Measurements from ENCODE around the gene EEIG2. TPM values are rescaled to one million over a fixed set of nuclear protein-coding genes. Genes with fewer than 3 reads are reported as not detected.

The EEIG2 gene
- total RNA-seq, 1 donor from 2014 or later, result 13.3 TPM

- Mint-ChIP-seq H3K9me3 (ENCODE audit: unreplicated experiment) (no peaks in the 10 kb centered on the region), H3K36me3 (ENCODE audit: unreplicated experiment) (no peaks in the 10 kb centered on the region), H3K4me1 (ENCODE audit: unreplicated experiment) (peaks cover 24% of the 10 kb centered on the region), H3K27me3 (ENCODE audit: unreplicated experiment) (peaks cover 4% of the 10 kb centered on the region), H3K4me3 (ENCODE audit: unreplicated experiment) (peak overlapping the region; percentile 88), H3K27ac (ENCODE audit: unreplicated experiment) (peak overlapping the region; percentile 91)
- no peak for DNase-seq (ENCODE audit: extremely low spot score, unreplicated experiment)
- TF ChIP-seq CTCF (IDR thresholded peaks at IDR 0.05), result no peak
Measured at GRCh38 chr1:108560189-108560873, 431 bp downstream of the EEIG2 start.

- DNase-seq (ENCODE audit: extremely low spot score, unreplicated experiment), result no peak
- H3K27me3 Mint-ChIP-seq (ENCODE audit: unreplicated experiment), result no peaks in the 10 kb centered on the region
- H3K9me3 Mint-ChIP-seq (ENCODE audit: unreplicated experiment), result no peaks in the 10 kb centered on the region
- H3K4me1 Mint-ChIP-seq (ENCODE audit: unreplicated experiment), result peaks cover 24% of the 10 kb centered on the region
- peak overlapping the region; percentile 88 for H3K4me3 Mint-ChIP-seq (ENCODE audit: unreplicated experiment)
- no peak for TF ChIP-seq CTCF (IDR thresholded peaks at IDR 0.05)
- H3K36me3 Mint-ChIP-seq (ENCODE audit: unreplicated experiment), result no peaks in the 10 kb centered on the region
- peak overlapping the region; percentile 91 for H3K27ac Mint-ChIP-seq (ENCODE audit: unreplicated experiment)
Measured at GRCh38 chr1:108560874-108561459, 1.1 kb downstream of the EEIG2 start.

GRCh38 chr1:108561689-108562326 lies 1.9 kb downstream of the EEIG2 start:
- no peak for DNase-seq (ENCODE audit: extremely low spot score, unreplicated experiment)
- H3K4me1 Mint-ChIP-seq (ENCODE audit: unreplicated experiment), result peaks cover 24% of the 10 kb centered on the region
- H3K36me3 Mint-ChIP-seq (ENCODE audit: unreplicated experiment), result no peaks in the 10 kb centered on the region
- H3K27ac Mint-ChIP-seq (ENCODE audit: unreplicated experiment), result no peak overlapping the region
- H3K27me3 Mint-ChIP-seq (ENCODE audit: unreplicated experiment), result no peaks in the 10 kb centered on the region
- no peaks in the 10 kb centered on the region for H3K9me3 Mint-ChIP-seq (ENCODE audit: unreplicated experiment)
- peak; percentile 48 for TF ChIP-seq CTCF (IDR thresholded peaks at IDR 0.05)
- no peak overlapping the region for H3K4me3 Mint-ChIP-seq (ENCODE audit: unreplicated experiment)

GRCh38 chr1:108563808-108564207 lies 3.9 kb downstream of the EEIG2 start:
- no peaks in the 10 kb centered on the region for H3K27me3 Mint-ChIP-seq (ENCODE audit: unreplicated experiment)
- no peaks in the 10 kb centered on the region for H3K9me3 Mint-ChIP-seq (ENCODE audit: unreplicated experiment)
- H3K27ac Mint-ChIP-seq (ENCODE audit: unreplicated experiment), result no peak overlapping the region
- peaks cover 24% of the 10 kb centered on the region for H3K4me1 Mint-ChIP-seq (ENCODE audit: unreplicated experiment)
- H3K4me3 Mint-ChIP-seq (ENCODE audit: unreplicated experiment), result no peak overlapping the region
- TF ChIP-seq CTCF (IDR thresholded peaks at IDR 0.05), result no peak
- H3K36me3 Mint-ChIP-seq (ENCODE audit: unreplicated experiment), result no peaks in the 10 kb centered on the region
- DNase-seq (ENCODE audit: extremely low spot score, unreplicated experiment), result no peak

- H3K27ac Mint-ChIP-seq (ENCODE audit: unreplicated experiment), result no peak overlapping the region
- H3K4me3 Mint-ChIP-seq (ENCODE audit: unreplicated experiment), result no peak overlapping the region
- no peaks in the 10 kb centered on the region for H3K36me3 Mint-ChIP-seq (ENCODE audit: unreplicated experiment)
- no peak for DNase-seq (ENCODE audit: extremely low spot score, unreplicated experiment)
- H3K9me3 Mint-ChIP-seq (ENCODE audit: unreplicated experiment), result no peaks in the 10 kb centered on the region
- H3K27me3 Mint-ChIP-seq (ENCODE audit: unreplicated experiment), result no peaks in the 10 kb centered on the region
- peaks cover 19% of the 10 kb centered on the region for H3K4me1 Mint-ChIP-seq (ENCODE audit: unreplicated experiment)
- TF ChIP-seq CTCF (IDR thresholded peaks at IDR 0.05), result no peak
Measured at GRCh38 chr1:108565081-108565480, 5.2 kb downstream of the EEIG2 start.

Measured in osteocyte (in vitro differentiated cells).